Measurements from ENCODE around the gene ISM1. TPM values are rescaled to one million over a fixed set of nuclear protein-coding genes. Genes with fewer than 3 reads are reported as not detected.

The ISM1 gene
- total RNA-seq, 4 donors from 2014 or later, result 0.55 to 0.64 TPM; not detected in 2

DNA sequence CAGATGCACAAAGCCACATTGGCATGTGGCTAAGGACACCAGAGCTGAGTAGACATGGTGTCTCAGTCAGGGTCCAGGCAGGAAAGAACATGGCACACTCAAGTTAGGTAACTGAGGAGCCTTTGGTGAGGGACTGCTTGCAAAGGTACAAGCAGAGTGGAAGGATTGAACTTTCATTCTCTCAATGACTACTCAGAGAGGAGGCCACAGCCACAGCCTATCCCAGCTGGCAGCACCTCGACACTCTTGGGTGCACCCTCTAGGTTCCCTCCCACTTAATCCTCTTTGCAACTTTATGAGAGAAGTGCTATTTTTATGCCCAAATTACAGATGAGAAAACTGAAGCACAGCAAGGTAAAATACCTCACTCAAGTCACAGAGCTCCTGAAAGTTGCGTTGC, 73.4 kb downstream of the ISM1 start:
- no peaks in the 10 kb centered on the region for H3K36me3 ChIP-seq
- WGBS, 2 donors (ENCODE audit: low coverage in 1 of 2), result 80 to 88% methylated on average over 1 to 2 of the region's 2 CpGs
- peaks cover 0 to 14% (median 3%) of the 10 kb centered on the region in 4 donors for H3K4me1 ChIP-seq
- DNase-seq, result no peak
- in situ Hi-C loops (cut with MboI; ENCODE audit: low pct_ligation_motif_present in 1 of 4, low pct_unique_long_range_greater_than_20kb in 1 of 4, low sequenced_read_pairs in 3 of 4) (no loop called here), intact Hi-C loops (cut with DNase I; ENCODE audit: low total_unique reads) (no loop called here)
- no peak for TF ChIP-seq EP300 (IDR thresholded peaks at IDR 0.05; ENCODE audit: low read depth)
- no peak for TF ChIP-seq POLR2A (IDR thresholded peaks at IDR 0.05)
- TF ChIP-seq, protein P1, sequence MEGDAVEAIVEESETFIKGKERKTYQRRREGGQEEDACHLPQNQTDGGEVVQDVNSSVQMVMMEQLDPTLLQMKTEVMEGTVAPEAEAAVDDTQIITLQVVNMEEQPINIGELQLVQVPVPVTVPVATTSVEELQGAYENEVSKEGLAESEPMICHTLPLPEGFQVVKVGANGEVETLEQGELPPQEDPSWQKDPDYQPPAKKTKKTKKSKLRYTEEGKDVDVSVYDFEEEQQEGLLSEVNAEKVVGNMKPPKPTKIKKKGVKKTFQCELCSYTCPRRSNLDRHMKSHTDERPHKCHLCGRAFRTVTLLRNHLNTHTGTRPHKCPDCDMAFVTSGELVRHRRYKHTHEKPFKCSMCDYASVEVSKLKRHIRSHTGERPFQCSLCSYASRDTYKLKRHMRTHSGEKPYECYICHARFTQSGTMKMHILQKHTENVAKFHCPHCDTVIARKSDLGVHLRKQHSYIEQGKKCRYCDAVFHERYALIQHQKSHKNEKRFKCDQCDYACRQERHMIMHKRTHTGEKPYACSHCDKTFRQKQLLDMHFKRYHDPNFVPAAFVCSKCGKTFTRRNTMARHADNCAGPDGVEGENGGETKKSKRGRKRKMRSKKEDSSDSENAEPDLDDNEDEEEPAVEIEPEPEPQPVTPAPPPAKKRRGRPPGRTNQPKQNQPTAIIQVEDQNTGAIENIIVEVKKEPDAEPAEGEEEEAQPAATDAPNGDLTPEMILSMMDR (IDR thresholded peaks at IDR 0.05), result no peak
- TF ChIP-seq POLR2AphosphoS5 (IDR thresholded peaks at IDR 0.05), result no peak
- no peak overlapping the region for H3K27ac ChIP-seq
- H3K27me3 ChIP-seq, result no peaks in the 10 kb centered on the region
- H3K9me3 ChIP-seq, result no peaks in the 10 kb centered on the region
- H3K4me3 ChIP-seq, result no peak overlapping the region

DNA sequence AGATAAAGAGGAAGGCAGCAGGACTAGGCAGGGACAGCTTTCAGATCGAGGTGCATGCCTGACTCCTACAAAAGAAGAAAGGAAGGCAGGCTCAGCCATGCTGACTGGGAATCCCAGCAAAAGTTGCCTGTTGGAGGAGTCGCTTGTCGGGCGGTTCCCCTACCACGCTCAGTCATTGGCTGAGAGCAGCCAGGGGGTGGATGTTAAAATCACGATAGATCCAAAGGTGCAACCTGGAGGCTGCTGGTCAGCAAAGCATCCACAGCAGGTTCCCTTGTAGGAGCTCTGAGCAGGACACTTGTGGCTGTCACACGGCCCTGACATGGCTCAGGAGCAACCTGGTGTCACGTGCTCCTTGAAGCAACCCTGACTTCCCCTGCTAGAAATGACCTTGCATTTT, 74.6 kb downstream of the ISM1 start:
- Histone ChIP-seq H3K27ac (no peak overlapping the region), H3K27me3 (no peaks in the 10 kb centered on the region), H3K4me3 (no peak overlapping the region), H3K4me1 (peaks cover 0 to 14% (median 3%) of the 10 kb centered on the region in 4 donors), H3K9me3 (no peaks in the 10 kb centered on the region), H3K36me3 (no peaks in the 10 kb centered on the region)
- intact Hi-C loops (cut with DNase I; ENCODE audit: low total_unique reads), result no loop called here
- WGBS, 2 donors (ENCODE audit: low coverage in 1 of 2), result 81% methylated on average over 7 of the region's 8 CpGs; no CpG with 5 or more reads in 1 of the 2 donors
- TF ChIP-seq, protein P1 (IDR thresholded peaks at IDR 0.05), result no peak
- no peak for TF ChIP-seq EP300 (IDR thresholded peaks at IDR 0.05; ENCODE audit: low read depth)
- no peak for TF ChIP-seq POLR2AphosphoS5 (IDR thresholded peaks at IDR 0.05)
- TF ChIP-seq POLR2A (IDR thresholded peaks at IDR 0.05), result no peak
- DNase-seq, result no peak
- in situ Hi-C loops (cut with MboI; ENCODE audit: low pct_ligation_motif_present in 1 of 4, low pct_unique_long_range_greater_than_20kb in 1 of 4, low sequenced_read_pairs in 3 of 4), result no loop called here

DNA sequence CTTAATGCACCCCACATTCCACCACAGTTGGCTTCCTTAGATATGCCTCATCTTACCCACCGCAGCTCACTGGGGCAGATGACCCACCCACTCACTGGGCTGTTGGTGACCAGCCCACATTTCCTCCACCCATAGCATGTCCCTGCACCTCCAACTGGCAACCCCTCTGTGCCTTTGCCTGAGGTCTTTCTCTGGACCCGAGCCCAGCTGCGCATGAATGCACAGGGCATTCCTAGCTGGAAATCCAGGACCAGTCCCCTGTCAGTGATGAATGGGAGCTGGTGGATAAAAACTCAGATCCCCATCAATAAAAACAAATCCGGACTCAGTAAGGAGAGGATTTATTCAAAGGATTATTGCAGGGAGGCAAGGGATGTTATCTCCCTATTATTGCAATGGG, 75.0 kb downstream of the ISM1 start:
- H3K4me3 ChIP-seq, result no peak overlapping the region
- 89% methylated on average over 4 of the region's 4 CpGs; no CpG with 5 or more reads in 1 of the 2 donors for WGBS, 2 donors (ENCODE audit: low coverage in 1 of 2)
- intact Hi-C loops (cut with DNase I; ENCODE audit: low total_unique reads), result no loop called here
- H3K27ac ChIP-seq, result no peak overlapping the region
- TF ChIP-seq, protein P1 (IDR thresholded peaks at IDR 0.05), result no peak
- TF ChIP-seq POLR2A (IDR thresholded peaks at IDR 0.05), result no peak
- no peaks in the 10 kb centered on the region for H3K9me3 ChIP-seq
- no peaks in the 10 kb centered on the region for H3K27me3 ChIP-seq
- H3K4me1 ChIP-seq, result peaks cover 0 to 10% (median under 1%) of the 10 kb centered on the region in 4 donors
- H3K36me3 ChIP-seq, result no peaks in the 10 kb centered on the region
- in situ Hi-C loops (cut with MboI; ENCODE audit: low pct_ligation_motif_present in 1 of 4, low pct_unique_long_range_greater_than_20kb in 1 of 4, low sequenced_read_pairs in 3 of 4), result no loop called here
- no peak for DNase-seq

DNA sequence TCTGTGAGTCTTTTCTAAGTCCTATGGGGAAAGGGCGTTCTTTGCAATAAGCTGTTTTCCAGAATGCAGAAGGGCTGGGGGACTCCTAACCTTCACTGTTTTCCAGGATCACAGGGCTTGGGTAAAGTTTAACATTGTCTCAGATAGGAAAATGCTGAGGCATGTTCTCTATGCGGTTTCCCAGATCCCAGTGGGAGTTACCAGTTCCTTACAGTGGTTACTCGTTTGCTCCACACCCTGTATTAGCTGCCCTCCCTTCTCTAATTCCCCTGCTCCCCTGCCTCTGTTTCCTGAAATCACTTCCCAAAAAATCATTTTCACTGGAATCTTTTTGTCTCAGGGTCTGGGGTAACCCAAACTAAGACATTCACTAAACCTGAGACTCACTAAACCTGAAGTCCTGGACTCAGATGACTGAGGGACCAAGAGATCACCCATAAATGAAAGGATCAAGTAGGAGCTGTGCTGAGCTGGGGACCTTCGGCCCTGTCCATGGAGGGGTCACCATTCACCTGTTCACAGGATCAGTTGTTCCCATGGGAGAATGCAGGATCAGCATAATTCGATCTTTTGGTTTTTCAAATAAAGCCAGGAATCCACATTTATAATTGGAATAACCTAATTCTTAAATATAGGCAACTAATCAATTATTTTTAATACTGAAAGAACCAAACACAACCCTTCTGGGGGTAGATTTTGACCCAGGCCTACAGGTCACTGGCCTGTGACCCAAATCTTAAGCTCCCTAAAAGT, 76.2 kb downstream of the ISM1 start:
- Histone ChIP-seq H3K9me3 (no peaks in the 10 kb centered on the region), H3K4me1 (peaks cover 0 to 3% (median 0%) of the 10 kb centered on the region in 4 donors), H3K27me3 (no peaks in the 10 kb centered on the region), H3K27ac (no peak overlapping the region), H3K4me3 (no peak overlapping the region), H3K36me3 (no peaks in the 10 kb centered on the region)
- 76 to 83% methylated on average over 3 to 5 of the region's 5 CpGs for WGBS, 2 donors (ENCODE audit: low coverage in 1 of 2)
- TF ChIP-seq, protein P1 (IDR thresholded peaks at IDR 0.05), result no peak
- TF ChIP-seq EP300 (IDR thresholded peaks at IDR 0.05; ENCODE audit: low read depth), result no peak
- no peak for TF ChIP-seq POLR2AphosphoS5 (IDR thresholded peaks at IDR 0.05)
- no peak for TF ChIP-seq POLR2A (IDR thresholded peaks at IDR 0.05)
- in situ Hi-C loops (cut with MboI; ENCODE audit: low pct_ligation_motif_present in 1 of 4, low pct_unique_long_range_greater_than_20kb in 1 of 4, low sequenced_read_pairs in 3 of 4) (no loop called here), intact Hi-C loops (cut with DNase I; ENCODE audit: low total_unique reads) (no loop called here)
- DNase-seq, result no peak

Measured in transverse colon (tissue), 4 donors.